GM20431 (cell line): ENCODE data around the gene CRY1.

Experiments used
- in situ Hi-C: fragments of 300-500 bp; cut with MseI, MboI; formaldehyde crosslinking; loops from one replicate; pipeline ENCODE4 v1.15.0; 2020; ENCODE audit warnings: low sequenced_read_pairs; ENCODE audit not compliant: unreplicated experiment

CRY1 gene

DNA sequence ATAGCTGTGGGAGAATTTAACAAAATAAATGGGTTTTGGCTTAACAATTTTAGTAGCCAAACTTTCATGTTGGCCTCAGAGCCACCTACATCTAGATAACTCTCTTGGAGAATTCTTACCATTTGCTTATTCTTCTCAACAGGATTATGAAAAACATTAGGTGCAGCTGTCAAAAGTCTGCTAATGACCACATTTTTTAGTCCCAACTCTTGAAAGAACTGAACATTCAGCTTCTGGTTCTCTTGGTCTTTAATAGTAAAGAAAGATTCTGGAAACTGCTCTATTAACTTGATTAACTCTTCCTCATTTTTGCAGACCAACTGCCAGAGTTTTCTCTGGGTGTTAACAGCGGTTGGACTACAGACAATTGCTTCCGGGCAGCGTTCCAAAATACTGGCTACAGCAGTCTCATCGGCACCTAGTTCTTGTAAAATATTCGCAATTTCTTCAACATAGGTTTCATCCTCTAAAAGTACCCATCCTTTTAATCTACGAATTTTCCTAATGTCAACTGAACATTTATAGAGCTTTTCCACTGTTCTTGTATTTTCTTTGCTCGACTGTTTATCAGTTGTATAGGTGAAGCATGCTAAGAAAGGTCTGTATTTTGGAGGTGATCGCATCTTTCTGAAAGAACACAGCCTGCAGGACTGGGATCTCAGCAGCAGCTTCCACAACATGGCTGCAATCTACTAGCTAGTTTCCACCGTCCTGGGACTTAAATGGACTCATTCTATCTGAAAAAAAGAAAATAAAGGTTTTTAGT lies 115.1 kb downstream of the CRY1 start:
- in situ Hi-C loops = no loop called here

DNA sequence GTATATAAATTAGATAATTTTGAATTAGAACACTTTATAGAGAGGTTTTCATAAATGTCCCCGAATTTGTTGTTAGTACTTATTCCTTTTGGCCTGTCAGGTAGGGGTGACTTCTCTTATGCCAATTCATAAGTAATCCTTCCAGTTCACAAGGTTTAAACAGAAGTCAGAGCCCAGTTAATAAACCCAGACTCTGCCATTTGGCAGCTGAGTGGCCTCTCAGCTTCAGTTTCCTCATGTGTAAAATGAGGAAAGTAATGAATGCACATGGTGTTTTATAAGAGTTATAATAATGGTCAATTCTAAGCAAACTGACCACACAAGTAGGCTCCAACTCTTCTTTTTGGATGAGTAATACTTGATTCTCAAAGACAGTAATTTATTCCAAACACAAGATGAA lies 116.7 kb downstream of the CRY1 start:
- in situ Hi-C loops = no loop called here

DNA sequence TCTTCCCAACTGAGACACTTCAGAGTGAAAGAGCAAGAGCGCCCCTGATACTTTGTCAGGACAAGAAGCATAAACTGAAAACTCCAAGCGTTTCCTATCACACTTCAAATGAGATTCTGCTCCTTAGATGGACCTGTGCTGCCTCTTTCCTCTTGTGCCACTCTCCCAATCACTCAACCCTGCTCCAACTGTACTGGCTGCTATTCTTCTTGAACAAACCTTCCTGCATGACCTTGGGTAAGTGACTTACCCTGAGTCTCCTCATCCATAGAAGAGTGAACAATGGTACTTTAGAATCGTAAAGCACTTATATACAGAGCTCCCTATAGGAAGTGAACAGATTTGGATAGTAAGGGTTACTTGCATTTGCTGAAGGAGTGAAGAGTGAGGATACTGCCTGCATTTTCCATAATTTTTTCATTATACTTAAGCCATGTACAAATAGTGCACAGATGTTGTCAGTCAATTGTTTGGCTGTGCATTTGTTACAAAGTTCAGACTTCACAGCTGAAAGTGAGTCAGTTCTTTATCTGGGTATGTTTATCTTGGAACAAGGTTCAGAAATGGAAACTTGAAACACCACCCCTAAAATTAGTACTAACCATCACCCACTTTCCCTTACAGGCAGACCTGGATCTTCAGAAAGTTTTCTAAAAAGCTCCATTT lies 117.2 kb downstream of the CRY1 start:
- in situ Hi-C loops = no loop called here

DNA sequence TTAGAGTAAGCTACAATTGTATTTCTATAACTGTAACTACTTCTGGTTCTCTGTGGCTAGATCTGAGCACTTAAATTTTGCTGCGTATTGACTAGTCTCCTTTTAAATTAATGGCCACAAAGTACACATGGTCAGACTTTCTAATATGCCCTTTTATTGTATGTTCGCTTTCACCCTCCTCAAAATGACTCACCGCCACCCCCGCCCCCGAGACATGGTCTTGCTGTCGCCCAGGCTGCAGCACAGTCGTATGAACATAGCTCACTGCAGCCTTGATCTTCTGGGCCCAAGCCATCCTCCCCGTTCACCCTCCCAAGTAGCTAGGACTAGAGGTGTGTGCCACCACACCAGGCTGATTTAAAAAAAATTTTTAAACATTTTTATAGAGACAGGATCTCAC lies 118.3 kb downstream of the CRY1 start:
- in situ Hi-C loops = no loop called here

DNA sequence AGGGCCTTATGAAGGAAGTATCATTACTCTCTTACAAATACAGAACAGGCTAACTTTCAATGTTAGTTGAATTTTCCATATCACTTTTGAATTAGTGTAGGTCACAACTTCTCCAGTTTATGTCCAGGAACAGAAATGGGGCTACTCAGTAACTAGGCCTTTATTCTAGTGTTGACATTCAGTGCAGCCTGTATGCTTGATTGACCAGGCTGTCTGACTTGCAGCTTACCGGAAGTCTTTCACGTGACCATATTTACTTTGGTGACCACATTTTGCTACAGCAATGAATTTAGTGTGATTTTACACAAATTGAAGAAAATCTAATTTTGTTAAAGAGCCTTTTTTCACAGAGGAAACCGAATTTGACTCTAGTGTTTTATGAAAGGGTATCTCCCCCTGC lies 118.8 kb downstream of the CRY1 start:
- in situ Hi-C loops = no loop called here

DNA sequence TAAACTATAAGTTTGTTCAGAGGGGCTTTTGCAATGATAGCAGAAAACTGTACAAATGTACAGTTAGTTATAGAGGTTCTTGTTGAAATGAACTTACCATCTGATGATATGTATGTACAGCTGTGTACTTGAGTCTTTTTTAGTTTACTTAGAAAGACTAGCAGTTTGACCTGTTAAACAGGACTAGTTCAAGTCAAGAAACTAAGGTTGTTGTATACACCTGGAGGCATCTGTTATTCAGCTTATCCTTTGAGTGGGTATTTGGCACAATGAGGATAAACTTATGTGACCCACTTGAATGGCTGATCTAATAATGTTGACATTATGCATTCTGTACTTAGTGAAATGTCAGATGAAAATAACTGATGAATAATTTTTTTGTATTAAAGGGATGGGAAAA lies 119.8 kb downstream of the CRY1 start:
- in situ Hi-C loops = no loop called here

DNA sequence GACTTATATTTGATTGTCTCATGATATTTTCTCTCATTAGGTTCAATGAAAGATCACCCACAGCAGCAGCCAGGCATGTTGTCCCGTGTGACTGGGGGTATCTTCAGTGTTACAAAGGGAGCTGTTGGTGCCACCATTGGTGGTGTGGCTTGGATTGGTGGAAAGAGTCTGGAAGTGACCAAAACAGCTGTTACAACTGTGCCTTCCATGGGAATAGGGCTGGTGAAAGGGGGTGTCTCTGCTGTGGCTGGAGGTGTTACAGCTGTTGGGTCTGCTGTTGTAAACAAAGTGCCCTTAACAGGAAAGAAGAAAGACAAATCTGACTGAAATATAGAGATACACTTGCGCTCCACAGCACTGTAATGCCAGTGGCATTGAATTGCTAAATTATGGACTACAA lies 122.3 kb downstream of the CRY1 start:
- in situ Hi-C loops = no loop called here

DNA sequence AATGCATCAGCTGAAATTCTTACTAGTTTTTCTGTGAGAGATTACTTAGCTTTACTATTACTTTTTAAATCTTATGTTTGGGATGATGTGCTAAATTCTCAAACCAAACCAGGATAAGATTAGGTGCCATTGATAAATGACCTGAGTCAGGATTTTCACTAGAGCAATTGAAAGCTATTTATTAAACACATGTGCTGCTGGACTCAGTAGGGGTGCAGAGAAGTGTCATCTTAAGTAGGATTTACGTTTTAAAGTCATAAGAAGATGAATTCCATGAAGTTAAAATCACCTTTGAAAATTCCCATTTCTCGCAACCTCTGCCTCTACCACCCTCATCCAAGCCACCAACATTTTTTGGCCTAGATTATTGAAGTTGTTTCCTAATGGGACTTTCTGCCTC lies 128.8 kb downstream of the CRY1 start:
- in situ Hi-C loops = no loop called here

DNA sequence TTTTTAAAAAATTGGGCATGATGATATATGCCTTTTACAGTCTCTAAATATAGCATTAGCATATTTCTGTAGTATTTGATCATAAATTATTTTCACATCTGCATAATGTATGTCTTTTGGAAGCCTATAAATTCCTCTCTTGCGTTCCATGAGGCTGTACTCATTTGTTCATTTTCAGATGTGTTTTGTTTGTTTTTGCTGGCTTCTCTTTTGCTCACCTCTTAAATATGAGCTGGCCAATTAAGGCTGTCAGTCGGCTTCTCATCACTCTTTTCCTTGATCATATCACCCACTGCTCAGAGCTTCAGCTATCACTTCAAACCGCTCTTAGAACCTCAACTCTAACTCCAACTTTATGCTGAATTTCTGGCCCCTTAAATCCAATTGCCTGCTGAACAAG lies 131.1 kb downstream of the CRY1 start:
- in situ Hi-C loops = no loop called here

DNA sequence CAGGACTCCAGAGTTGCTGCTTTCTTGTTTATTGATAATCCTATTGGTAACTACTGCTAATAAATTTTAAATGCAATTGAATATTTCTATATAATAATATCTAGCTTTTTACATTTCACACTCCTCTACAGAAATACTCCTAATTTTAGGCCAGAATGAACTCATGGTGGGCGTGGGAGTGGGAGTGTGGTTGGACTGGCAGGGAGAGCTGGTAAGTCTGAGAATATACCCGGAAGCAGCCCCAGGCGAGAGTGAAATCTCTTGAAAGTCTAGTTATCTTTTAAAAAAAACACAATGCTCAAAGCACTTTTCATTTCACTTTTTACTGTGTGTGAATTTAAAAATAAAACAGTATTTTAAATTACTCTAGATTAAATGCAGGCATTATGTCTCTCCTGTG lies 132.9 kb downstream of the CRY1 start:
- in situ Hi-C loops = no loop called here

DNA sequence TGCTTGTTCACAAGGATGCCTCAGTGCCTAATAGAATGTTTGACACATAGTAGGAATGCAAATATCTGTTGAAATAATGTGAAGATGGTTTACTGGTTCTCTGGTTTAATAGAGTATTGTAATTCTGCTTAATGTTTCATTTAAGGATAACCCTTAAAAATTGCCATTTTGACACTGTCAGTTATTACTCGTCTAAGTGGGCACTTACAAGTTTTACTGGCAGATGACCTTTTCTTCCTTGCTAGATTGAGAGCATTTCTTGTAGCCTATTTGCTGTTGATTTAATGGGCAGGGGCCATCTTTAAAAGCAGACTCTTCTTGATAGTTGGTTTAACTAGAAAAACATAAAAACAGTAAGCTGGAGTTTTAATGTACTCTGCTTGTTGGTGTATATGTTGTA lies 135.8 kb downstream of the CRY1 start:
- in situ Hi-C loops = no loop called here

DNA sequence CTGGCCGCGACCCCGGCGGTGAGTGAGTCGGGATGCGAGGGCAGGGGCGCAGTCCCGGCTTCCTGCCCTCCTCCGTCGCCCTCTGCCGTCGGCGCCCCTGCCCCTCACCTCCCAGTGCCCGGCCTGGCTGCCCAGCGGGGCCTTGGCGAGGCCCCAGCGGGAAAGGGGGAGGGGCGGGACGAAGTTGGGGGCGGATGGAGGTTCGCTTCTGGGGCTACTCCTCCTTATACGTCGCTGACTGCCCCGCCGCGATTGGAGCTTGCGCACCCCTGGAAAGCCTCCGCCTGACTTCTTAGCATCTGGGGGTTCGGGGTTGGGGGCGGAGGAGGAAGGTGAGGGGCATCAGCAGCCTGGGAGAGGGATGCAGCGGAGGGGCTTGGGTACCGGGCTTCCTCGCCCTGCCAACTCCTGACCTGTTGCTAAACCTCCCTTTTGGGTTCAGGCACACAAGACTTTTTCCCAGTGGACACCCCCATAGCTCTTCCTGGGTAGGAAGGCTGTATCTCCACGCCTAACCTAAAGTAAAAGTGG lies 137.2 kb downstream of the CRY1 start:
- in situ Hi-C loops = no loop called here

DNA sequence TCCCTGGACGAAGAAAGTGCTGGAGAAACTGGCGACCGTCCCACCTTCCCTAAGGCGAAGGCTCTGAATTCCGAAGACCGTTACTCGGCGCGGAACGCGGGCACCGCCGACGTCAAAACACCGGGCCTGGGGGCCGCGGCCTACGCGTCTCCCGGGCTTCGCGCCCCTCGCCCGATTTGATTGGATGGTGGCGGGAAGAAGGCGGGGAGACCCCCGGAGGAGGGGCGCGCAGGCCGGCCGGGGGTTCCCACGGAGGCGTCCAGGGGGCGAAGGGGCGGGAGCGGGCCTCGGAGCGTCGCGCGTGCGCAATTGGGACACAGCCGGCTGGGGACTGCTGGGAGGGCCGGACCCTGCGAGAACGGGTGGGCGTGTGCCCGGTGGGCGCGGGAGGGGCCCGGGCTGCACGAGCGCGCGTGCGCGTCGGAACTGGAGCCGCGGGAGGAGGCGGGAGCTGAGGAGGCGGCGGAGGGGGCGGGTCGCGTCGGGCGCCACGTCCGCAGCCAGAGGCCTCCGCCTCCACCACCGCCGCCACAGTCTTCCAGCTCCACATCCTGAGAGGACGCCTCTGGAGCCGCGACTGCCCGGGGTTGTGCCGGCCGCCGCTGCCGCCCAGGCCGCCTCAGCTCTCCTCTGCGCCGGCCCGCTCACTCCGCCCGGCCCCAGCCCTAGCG lies 137.8 kb downstream of the CRY1 start, which contains the start of gene TMEM263:
Gene TMEM263 (plus strand): TSS at position 531 of the 671 bp plus-strand sequence. CDS start 11,210 bp downstream, outside the sequence.
- in situ Hi-C loops = no loop called here

DNA sequence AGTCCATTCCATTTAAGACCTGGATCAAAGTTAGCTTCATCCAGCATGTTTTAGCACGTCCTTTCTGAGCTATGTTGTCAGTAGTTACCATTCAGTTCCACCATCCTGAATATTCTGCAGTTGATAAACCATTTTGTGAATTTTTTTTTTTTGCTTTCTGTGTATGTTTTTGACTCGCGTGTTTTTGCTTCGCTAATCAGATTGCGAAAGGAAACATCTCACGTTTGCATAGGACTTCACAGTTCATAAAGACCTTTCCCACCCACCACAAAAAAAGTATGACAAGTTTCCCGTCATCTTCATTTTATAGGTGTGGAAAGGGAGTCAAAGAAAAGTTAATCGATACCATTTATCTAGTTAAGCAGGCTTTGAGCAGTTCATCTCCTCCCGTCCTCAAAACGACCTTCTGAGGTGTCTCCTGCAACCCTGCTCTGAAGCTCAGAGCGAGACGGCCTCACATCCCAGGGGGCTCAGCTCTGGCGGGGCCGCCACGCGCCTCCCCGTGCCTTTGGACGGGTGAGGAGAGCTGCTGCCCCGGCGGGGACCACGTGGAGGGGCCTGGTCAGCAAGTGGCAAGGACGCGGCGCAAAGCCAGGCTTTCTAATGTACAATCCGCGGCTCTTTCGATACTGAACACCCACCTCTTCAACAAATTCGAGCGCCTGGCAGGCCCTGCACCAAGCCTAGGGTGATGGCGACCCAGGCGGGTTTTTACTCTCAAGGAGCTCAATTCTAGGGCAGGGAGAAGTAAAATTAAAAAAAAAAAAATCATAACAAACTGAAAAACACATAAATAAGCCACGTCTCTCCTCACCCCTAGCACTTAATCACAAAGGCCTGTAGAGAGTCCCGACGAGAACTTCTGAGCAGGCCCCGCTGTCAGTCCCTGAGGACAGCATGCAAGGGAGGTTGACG lies 138.6 kb downstream of the CRY1 start:
- in situ Hi-C loops = no loop called here

DNA sequence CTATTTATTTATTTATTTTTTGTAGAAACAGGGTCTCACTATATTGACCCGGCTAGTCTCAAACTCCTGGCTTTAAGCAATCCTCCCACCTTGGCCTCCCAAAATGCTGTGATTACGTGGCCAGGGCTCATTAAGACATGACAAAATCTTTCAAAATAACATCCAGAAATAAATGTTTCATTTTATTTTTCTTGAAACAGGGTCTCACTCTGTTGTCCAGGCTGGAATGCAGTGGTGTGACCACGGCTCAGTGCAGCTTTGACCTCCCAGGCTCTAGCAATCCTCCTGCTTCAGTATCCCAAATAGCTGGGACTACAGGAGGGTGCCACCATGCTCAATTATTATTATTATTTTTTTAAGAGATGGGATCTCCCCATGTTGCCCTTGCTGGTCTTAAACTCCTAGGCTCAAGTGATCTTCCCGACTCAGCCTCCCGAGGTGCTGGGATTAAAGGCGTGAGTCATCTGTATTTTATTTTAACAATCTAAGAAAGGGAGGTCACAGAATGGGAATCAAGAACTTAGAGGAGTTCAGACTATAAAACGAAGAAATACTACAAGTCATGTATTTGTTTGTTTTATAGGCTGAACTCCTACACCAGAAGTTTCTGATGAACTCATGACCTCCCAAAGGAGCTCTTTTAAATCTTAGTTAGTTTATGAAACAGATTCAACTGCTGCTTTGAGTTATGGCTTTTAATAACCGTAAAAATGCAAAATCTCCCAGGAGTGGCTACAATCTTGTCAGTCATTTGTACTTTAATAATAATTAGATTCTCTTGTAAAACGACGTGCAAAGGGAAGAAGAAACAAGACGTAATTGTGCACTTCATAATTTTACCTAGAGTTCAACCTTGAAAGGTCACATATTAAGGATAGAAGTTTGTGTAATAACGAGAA lies 139.7 kb downstream of the CRY1 start:
- in situ Hi-C loops = no loop called here

DNA sequence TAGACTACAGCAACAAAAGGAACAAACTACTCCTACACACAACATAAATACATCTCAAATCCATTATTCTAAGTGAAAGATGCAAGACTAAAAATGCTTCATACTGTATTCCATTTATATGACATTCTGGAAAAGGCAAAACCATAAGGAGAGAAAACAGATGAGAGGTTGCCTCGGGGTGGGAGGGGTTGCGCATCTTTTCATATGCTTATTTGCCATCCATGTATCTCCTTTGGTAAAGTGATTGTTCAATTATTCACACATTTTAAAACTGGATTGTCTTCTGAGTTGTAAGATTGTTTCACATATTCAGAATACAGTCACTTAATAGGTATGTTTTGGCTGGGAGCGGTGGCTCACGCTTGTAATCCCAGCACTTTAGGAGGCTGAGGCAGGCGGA lies 142.8 kb downstream of the CRY1 start:
- in situ Hi-C loops = no loop called here

DNA sequence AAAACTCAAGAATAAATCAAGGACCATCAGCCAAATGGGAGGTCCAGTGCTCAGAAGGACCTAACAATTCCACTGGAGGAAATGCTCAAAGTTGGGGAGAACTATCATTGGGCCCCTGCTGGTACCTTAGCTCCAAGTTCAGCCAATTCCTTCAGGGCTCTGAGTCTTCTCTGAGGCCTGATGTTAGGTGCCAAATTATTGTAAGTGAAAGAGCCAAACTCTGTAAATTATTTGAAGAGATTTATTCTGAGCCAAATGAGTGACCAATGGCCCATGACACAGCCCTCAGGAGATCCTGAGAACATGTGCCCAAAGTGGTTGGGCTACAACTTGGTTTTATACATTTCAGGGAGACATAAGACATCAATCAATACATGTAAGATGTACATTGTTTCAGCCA lies 145.9 kb downstream of the CRY1 start:
- in situ Hi-C loops = no loop called here

DNA sequence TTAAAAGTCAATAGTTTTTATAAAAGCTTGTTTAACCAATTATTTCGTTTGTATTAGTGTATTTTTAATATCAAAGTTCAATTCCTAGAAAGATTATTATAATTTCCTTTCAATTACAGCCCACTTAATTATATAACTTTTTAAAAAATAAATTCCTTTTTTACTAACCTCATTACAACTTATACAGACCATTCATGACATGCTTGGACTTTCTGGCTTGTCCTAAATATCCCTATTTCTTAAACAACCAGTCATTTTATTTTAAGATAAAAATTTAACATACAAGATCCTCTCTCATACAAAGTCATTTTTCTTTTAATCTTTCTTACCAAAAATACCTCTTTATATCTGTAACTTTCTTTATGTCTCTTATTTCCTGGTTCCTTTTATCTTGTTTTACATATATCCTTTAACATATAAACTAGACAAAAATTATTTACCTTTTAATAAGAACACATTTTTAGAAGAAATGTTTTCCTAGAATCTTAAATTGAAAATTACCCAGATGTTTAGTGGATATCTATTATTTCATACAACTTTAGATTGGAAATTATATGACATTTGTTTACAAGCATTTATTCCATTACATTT lies 148.0 kb downstream of the CRY1 start:
- in situ Hi-C loops = no loop called here

DNA sequence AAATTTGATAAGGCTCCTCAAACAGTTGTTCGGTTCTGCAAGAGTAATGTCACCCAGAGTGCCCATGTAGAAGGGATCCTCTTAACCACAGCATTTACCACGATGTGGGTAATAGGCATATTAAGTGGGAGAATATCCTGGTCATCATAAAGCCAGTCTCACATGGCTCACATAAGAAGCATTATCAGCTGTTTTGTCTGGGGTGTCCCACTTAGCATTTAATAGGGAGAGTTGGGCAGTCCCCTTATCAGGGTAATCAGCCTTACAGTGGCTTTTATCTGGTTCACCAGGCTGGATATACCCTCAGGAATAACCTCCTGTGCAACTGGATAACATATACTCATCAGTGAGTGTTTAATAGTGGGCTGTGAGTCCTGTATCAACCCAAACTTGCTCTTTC lies 150.6 kb downstream of the CRY1 start:
- in situ Hi-C loops = no loop called here
